DND-41 (cell line): ENCODE measurements around the gene TMEM178B.

Experiments
- ATAC-seq: fragments of 200-7000 bp; cut with Tn5 transposase; 3 replicates; pipeline ENCODE4 v1.9.1; 2021; ENCODE audit warnings: low read depth; ENCODE audit not compliant: insufficient read depth
- DNase-seq: peaks from one replicate; pipeline ENCODE4 v3.0.0-alpha.2; 2020
- H2AFZ ChIP-seq: 2 replicates; pipeline ENCODE4 v1.6.0; 2012; ENCODE audit warnings: low read depth, low read length
- H3K27ac ChIP-seq: 2 replicates; pipeline ENCODE4 v1.5.1; 2012; ENCODE audit warnings: low read length, inconsistent platforms
- H3K27me3 ChIP-seq: fragments of 200-600 bp; sonication (generic); 2 replicates; pipeline ENCODE4 v1.6.0; 2012; ENCODE audit warnings: low read length, mild to moderate bottlenecking, inconsistent platforms; ENCODE audit not compliant: insufficient read depth, poor library complexity
- H3K36me3 ChIP-seq: 2 replicates; pipeline ENCODE4 v1.5.1; 2012; ENCODE audit warnings: low read length, inconsistent platforms; ENCODE audit not compliant: insufficient read depth
- H3K4me1 ChIP-seq: 2 replicates; pipeline ENCODE4 v1.5.1; 2012; ENCODE audit warnings: mild to moderate bottlenecking, low read length; ENCODE audit not compliant: insufficient read depth
- H3K4me2 ChIP-seq: 2 replicates; pipeline ENCODE4 v1.6.0; 2012; ENCODE audit warnings: mild to moderate bottlenecking, moderate library complexity, low read length, inconsistent platforms; ENCODE audit not compliant: insufficient read depth
- H3K4me3 ChIP-seq, 2 experiments: fragments of 200-600 bp in 1 of 2; shearing (Covaris generic) in 1 of 2; 2 replicates each; pipeline ENCODE4 v1.5.1; 2012 to 2016; ENCODE audit warnings: inconsistent platforms in 2 of 2, low read length in 2 of 2, mild to moderate bottlenecking in 2 of 2, low read depth in 1 of 2, moderate library complexity in 1 of 2
- H3K79me2 ChIP-seq: 2 replicates; pipeline ENCODE4 v1.6.0; 2012; ENCODE audit warnings: low read length, inconsistent platforms; ENCODE audit not compliant: insufficient read depth
- H3K9ac ChIP-seq: 2 replicates; pipeline ENCODE4 v1.6.0; 2012; ENCODE audit warnings: low read depth, mild to moderate bottlenecking, inconsistent platforms, low read length, moderate library complexity
- H3K9me3 ChIP-seq: 2 replicates; pipeline ENCODE4 v1.5.1; 2012; ENCODE audit warnings: low read length, moderate library complexity, mild to moderate bottlenecking, inconsistent platforms; ENCODE audit not compliant: insufficient read depth, severe bottlenecking
- H4K20me1 ChIP-seq: 2 replicates; pipeline ENCODE4 v1.6.0; 2012; ENCODE audit warnings: low read length; ENCODE audit not compliant: insufficient read depth
- EZH2 ChIP-seq: IDR thresholded peaks from 3 replicates; pipeline ENCODE4 v1.6.1; 2012; ENCODE audit warnings: borderline replicate concordance, low read depth, mild to moderate bottlenecking, moderate library complexity, low read length, inconsistent platforms; ENCODE audit not compliant: severe bottlenecking
- TF ChIP-seq, protein P1 (sequence below): IDR thresholded peaks from 2 replicates; pipeline ENCODE4 v1.5.1; 2012; ENCODE audit warnings: borderline replicate concordance, low read length, moderate library complexity, mild to moderate bottlenecking; ENCODE audit not compliant: poor library complexity, severe bottlenecking; ENCODE audit errors: extremely low read depth

The TMEM178B gene

DNA sequence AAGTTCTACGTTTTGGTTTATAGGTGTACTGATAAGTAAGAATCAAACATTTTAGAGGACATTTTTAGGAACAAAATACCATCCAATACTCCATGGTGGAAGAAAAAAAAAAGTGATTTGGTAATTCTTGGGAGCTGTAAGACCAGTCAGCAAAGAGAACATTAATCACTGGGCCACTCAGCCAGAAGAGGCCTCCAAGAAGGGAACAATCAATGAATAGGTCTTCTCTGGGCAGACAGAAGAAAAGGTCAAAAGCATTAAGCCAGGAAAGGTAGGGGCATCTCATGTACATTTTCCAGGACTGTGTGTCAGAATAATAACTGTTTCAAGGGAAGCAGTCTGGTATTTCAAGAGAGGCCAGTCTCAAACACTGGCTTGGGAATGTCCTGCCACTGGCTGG, 286.9 kb downstream of the TMEM178B start:
- no peak overlapping the region for H3K27ac ChIP-seq
- no peaks in the 10 kb centered on the region for H3K79me2 ChIP-seq
- TF ChIP-seq, protein P1, sequence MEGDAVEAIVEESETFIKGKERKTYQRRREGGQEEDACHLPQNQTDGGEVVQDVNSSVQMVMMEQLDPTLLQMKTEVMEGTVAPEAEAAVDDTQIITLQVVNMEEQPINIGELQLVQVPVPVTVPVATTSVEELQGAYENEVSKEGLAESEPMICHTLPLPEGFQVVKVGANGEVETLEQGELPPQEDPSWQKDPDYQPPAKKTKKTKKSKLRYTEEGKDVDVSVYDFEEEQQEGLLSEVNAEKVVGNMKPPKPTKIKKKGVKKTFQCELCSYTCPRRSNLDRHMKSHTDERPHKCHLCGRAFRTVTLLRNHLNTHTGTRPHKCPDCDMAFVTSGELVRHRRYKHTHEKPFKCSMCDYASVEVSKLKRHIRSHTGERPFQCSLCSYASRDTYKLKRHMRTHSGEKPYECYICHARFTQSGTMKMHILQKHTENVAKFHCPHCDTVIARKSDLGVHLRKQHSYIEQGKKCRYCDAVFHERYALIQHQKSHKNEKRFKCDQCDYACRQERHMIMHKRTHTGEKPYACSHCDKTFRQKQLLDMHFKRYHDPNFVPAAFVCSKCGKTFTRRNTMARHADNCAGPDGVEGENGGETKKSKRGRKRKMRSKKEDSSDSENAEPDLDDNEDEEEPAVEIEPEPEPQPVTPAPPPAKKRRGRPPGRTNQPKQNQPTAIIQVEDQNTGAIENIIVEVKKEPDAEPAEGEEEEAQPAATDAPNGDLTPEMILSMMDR: no peak
- no peak for TF ChIP-seq EZH2
- no peak overlapping the region for H3K4me2 ChIP-seq
- no peak overlapping the region for H3K9ac ChIP-seq
- no peak for ATAC-seq
- H3K36me3 ChIP-seq: no peaks in the 10 kb centered on the region
- no peaks in the 10 kb centered on the region for H3K4me1 ChIP-seq
- H3K9me3 ChIP-seq: no peaks in the 10 kb centered on the region
- no peak overlapping the region for H3K4me3 ChIP-seq
- H4K20me1 ChIP-seq: no peaks in the 10 kb centered on the region; the same call in 1 of the 2 replicates
- H2AFZ ChIP-seq: no peak overlapping the region
- DNase-seq: no peak
- no peaks in the 10 kb centered on the region for H3K27me3 ChIP-seq

DNA sequence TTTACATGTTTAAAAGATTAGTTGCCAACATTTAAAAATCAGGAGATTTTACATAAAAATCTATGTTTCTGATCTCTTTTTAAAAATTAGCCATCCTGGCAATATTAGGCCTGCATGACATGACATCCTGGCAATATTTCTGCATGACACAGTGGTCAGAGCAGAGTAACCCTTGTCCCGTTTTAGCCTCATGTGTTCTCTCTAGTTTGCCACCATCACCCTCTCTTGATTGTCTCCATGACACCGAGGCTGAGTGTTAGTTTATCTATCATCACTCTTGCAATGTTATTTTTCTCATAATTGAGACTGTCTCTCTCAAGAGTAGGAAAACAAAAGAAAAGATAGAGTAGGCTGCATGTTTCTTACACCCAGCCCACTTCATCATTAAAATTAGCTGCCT, 287.6 kb downstream of the TMEM178B start:
- no peak for TF ChIP-seq EZH2
- TF ChIP-seq, protein P1: no peak

DNA sequence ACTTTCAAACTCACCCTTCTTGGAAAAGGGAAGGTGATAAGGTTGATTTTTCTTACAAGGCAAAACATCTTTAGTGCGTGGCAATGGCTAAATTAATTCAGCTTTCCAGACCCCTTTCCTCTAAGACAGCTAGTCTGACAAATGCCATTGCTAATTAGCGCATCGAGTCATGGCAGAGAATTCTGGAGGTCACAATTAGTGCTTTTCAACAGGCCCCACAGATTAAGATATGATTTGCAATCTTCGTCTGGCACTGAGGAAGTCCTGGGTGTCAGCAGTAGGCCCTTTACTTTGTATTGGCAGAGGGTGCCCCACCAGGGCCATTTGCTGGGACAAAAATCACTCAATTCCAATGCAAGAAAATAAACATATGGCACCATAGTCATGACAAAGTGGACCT, 288.1 kb downstream of the TMEM178B start:
- Histone ChIP-seq H2AFZ (no peak overlapping the region), H3K4me2 (no peak overlapping the region), H3K27ac (no peak overlapping the region), H3K79me2 (no peaks in the 10 kb centered on the region), H3K4me1 (no peaks in the 10 kb centered on the region), H3K36me3 (no peaks in the 10 kb centered on the region), H3K9me3 (no peaks in the 10 kb centered on the region), H4K20me1 (no peaks in the 10 kb centered on the region; the same call in 1 of the 2 replicates), H3K4me3 (no peak overlapping the region), H3K27me3 (peaks cover 6% of the 10 kb centered on the region), H3K9ac (no peak overlapping the region)
- TF ChIP-seq, protein P1: no peak
- DNase-seq (no peak), ATAC-seq (no peak)

More for the DNA sequence above, 287.6 kb downstream of the TMEM178B start:
- DNase-seq (no peak), ATAC-seq (no peak)
- H3K9me3 ChIP-seq: no peaks in the 10 kb centered on the region
- H3K4me2 ChIP-seq: no peak overlapping the region
- H3K79me2 ChIP-seq: no peaks in the 10 kb centered on the region
- no peak overlapping the region for H2AFZ ChIP-seq
- no peaks in the 10 kb centered on the region for H3K36me3 ChIP-seq
- no peaks in the 10 kb centered on the region; the same call in 1 of the 2 replicates for H4K20me1 ChIP-seq
- no peaks in the 10 kb centered on the region for H3K4me1 ChIP-seq
- no peak overlapping the region for H3K9ac ChIP-seq
- H3K4me3 ChIP-seq: no peak overlapping the region
- H3K27ac ChIP-seq: no peak overlapping the region
- H3K27me3 ChIP-seq: peaks cover 4% of the 10 kb centered on the region
